Measurements from ENCODE around the gene SDCCAG8. TPM values are rescaled to one million over a fixed set of nuclear protein-coding genes. Genes with fewer than 3 reads are reported as not detected.

Gene SDCCAG8
- total and polyA plus RNA-seq, 2 experiments from 2014 or later: 28.0 to 66.7 TPM

GRCh38 chr1:243496806-243497205 lies 241.0 kb downstream of the SDCCAG8 start:
- H3K4me1 Mint-ChIP-seq: peaks cover 37% of the 10 kb centered on the region
- no peak overlapping the region for H3K27ac ChIP-seq (ENCODE audit: low read depth)
- no peak for ATAC-seq

More at GRCh38 chr1:243496806-243497205, 241.0 kb downstream of the SDCCAG8 start:
- Histone ChIP-seq H3K79me2 (replicated peaks; ENCODE audit: insufficient read depth) (no peaks in the 10 kb centered on the region), H3K4me3 (no peak overlapping the region), H3F3A (replicated peaks; ENCODE audit: low read depth) (peaks cover 11% of the 10 kb centered on the region), H2AFZ (no peak overlapping the region), H3K4me2 (no peak overlapping the region), H4K20me1 (replicated peaks; ENCODE audit: insufficient read depth) (no peaks in the 10 kb centered on the region), H3K27me3 (ENCODE audit: insufficient read depth) (no peaks in the 10 kb centered on the region), H3K36me3 (ENCODE audit: insufficient read depth) (no peaks in the 10 kb centered on the region), H3K4me1 (ENCODE audit: insufficient read depth) (peaks cover 28% of the 10 kb centered on the region), H3K9me2 (ENCODE audit: insufficient read depth) (peaks cover 5% of the 10 kb centered on the region; the same call in 1 of the 2 replicates)
- Mint-ChIP-seq H3K27ac (no peak overlapping the region), H3K9me3 (peaks cover 3% of the 10 kb centered on the region; the same call in 2 of the 3 replicates), H3K4me3 (no peak overlapping the region), H3K36me3 (ENCODE audit: low read depth) (peaks cover 19% of the 10 kb centered on the region), H3K27me3 (ENCODE audit: insufficient read depth, low read depth, poor library complexity) (peaks cover 10% of the 10 kb centered on the region)
- no peak for DNase-seq (ENCODE audit: low spot score)
- TF ChIP-seq EZH2 (IDR thresholded peaks at IDR 0.05; ENCODE audit: low read depth, unreplicated experiment) (no peak), JUNB (IDR thresholded peaks at IDR 0.05; ENCODE audit: unreplicated experiment) (no peak), CREB1 (CRISPR knock-in tag; IDR thresholded peaks at IDR 0.05; ENCODE audit: low read depth) (no peak), NANOG (IDR thresholded peaks at IDR 0.05; ENCODE audit: borderline replicate concordance) (no peak), ETS1 (IDR thresholded peaks at IDR 0.05) (no peak), ZNF331 (CRISPR knock-in tag; IDR thresholded peaks at IDR 0.05; ENCODE audit: low read depth) (no peak), ZNF462 (CRISPR knock-in tag; IDR thresholded peaks at IDR 0.05) (no peak), REST (IDR thresholded peaks at IDR 0.05; ENCODE audit: unreplicated experiment) (no peak), ZNF114 (CRISPR knock-in tag; IDR thresholded peaks at IDR 0.05) (no peak)

Data from GM23338 (cell line).